Osteocyte (in vitro differentiated cells): ENCODE results near the gene SKAP1. TPM values are rescaled to one million over a fixed set of nuclear protein-coding genes. Genes with fewer than 3 reads are reported as not detected.

Source experiments
- DNase-seq: peaks from one replicate; pipeline ENCODE4 v3.0.0; 2021; ENCODE audit warnings: mixed read lengths; ENCODE audit not compliant: unreplicated experiment; ENCODE audit errors: extremely low spot score
- H3K27ac Mint-ChIP-seq: one replicate; pipeline ENCODE4 v1.8.0; 2021; ENCODE audit warnings: mild to moderate bottlenecking, mixed read lengths; ENCODE audit not compliant: unreplicated experiment
- H3K27me3 Mint-ChIP-seq: one replicate; pipeline ENCODE4 v1.8.0; 2021; ENCODE audit warnings: mixed read lengths; ENCODE audit not compliant: unreplicated experiment
- H3K36me3 Mint-ChIP-seq: one replicate; pipeline ENCODE4 v1.8.0; 2021; ENCODE audit warnings: mixed read lengths; ENCODE audit not compliant: unreplicated experiment
- H3K4me1 Mint-ChIP-seq: one replicate; pipeline ENCODE4 v1.8.0; 2021; ENCODE audit warnings: mixed read lengths; ENCODE audit not compliant: unreplicated experiment
- H3K4me3 Mint-ChIP-seq: one replicate; pipeline ENCODE4 v1.8.0; 2021; ENCODE audit warnings: mild to moderate bottlenecking, moderate library complexity, mixed read lengths; ENCODE audit not compliant: unreplicated experiment
- H3K9me3 Mint-ChIP-seq: one replicate; pipeline ENCODE4 v1.8.0; 2021; ENCODE audit warnings: mixed read lengths; ENCODE audit not compliant: unreplicated experiment
- total RNA-seq: library from RNA; stranded (reverse); gene quantifications from 2 replicates; pipeline ENCODE4 v1.2.1, GENCODE V29; 2021
- TF ChIP-seq, protein P1 (sequence below): fragments of 200-600 bp; sonication (generic); IDR thresholded peaks from 2 replicates; pipeline ENCODE4 v1.5.0; 2021; ENCODE audit warnings: antibody characterized with exemption, mild to moderate bottlenecking, moderate library complexity

SKAP1 gene
- total RNA-seq, 1 donor from 2014 or later = not detected

GRCh38 chr17:48128400-48128799 lies 301.6 kb downstream of the SKAP1 start:
- H3K36me3 Mint-ChIP-seq = peaks cover 16% of the 10 kb centered on the region
- H3K4me3 Mint-ChIP-seq = no peak overlapping the region
- no peak overlapping the region for H3K27ac Mint-ChIP-seq
- no peak for DNase-seq
- H3K4me1 Mint-ChIP-seq = peaks cover 3% of the 10 kb centered on the region
- H3K9me3 Mint-ChIP-seq = no peaks in the 10 kb centered on the region
- peaks cover 7% of the 10 kb centered on the region for H3K27me3 Mint-ChIP-seq
- TF ChIP-seq, protein P1, sequence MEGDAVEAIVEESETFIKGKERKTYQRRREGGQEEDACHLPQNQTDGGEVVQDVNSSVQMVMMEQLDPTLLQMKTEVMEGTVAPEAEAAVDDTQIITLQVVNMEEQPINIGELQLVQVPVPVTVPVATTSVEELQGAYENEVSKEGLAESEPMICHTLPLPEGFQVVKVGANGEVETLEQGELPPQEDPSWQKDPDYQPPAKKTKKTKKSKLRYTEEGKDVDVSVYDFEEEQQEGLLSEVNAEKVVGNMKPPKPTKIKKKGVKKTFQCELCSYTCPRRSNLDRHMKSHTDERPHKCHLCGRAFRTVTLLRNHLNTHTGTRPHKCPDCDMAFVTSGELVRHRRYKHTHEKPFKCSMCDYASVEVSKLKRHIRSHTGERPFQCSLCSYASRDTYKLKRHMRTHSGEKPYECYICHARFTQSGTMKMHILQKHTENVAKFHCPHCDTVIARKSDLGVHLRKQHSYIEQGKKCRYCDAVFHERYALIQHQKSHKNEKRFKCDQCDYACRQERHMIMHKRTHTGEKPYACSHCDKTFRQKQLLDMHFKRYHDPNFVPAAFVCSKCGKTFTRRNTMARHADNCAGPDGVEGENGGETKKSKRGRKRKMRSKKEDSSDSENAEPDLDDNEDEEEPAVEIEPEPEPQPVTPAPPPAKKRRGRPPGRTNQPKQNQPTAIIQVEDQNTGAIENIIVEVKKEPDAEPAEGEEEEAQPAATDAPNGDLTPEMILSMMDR = no peak

DNA sequence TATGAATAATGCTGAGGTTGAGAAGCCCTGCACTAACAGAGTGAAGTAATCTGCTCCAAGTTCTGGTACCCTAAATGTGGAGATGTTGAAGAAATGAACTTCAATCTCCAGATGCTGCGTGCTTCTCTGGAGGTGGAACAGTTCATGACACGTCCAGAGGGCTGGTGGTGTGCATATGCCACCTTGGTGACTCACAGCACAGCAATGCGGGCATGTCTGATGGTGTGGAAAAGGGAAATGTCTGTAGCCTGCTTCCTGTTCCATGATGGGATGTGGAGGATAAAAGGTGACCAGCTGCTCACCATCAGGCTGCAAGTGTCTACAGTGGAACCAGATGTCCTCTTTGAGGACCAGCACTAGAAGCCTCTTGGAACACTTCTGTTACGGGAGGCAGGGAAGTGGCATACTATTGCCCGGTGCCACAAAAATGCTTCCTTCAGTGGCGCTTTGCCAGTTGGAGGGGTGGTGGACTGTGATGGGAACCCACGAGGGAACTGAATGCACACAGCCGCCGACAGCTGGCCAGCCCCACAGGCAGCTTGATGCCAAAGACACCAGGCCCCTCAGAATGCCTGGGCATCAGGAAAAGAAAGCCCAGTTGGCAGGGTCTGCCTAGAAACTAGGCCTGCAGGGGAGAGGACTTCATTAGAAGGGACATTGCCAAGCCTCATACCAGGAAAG lies 302.5 kb downstream of the SKAP1 start:
- Mint-ChIP-seq H3K36me3 (peaks cover 22% of the 10 kb centered on the region), H3K27me3 (peaks cover 5% of the 10 kb centered on the region), H3K4me1 (peaks cover 3% of the 10 kb centered on the region), H3K4me3 (no peak overlapping the region), H3K9me3 (no peaks in the 10 kb centered on the region), H3K27ac (no peak overlapping the region)
- no peak for DNase-seq
- TF ChIP-seq, protein P1 = no peak

DNA sequence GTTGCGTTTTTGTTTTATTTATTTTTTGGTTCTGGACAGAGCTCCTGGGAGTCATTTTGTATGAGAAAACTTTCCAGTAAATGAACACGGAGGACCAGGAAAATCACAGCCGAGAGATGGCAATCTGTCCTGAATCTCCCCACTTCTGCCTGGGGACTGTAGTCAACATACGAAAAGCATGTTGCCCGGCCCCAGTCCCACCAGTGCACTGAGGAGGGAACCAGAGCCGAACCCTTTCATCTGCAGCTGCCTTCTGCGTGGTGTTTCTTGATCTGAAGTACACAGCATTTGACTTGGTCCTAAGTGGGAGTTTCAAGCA lies 303.5 kb downstream of the SKAP1 start:
- peaks cover 3% of the 10 kb centered on the region for H3K4me1 Mint-ChIP-seq
- H3K4me3 Mint-ChIP-seq = no peak overlapping the region
- peaks cover 25% of the 10 kb centered on the region for H3K36me3 Mint-ChIP-seq
- no peak overlapping the region for H3K27ac Mint-ChIP-seq
- DNase-seq = no peak
- no peaks in the 10 kb centered on the region for H3K9me3 Mint-ChIP-seq
- TF ChIP-seq, protein P1 = no peak
- H3K27me3 Mint-ChIP-seq = peaks cover 5% of the 10 kb centered on the region

- TF ChIP-seq, protein P1 = no peak
- peaks cover 30% of the 10 kb centered on the region for H3K36me3 Mint-ChIP-seq
- peaks cover under 1% of the 10 kb centered on the region for H3K27me3 Mint-ChIP-seq
- DNase-seq = no peak
- no peak overlapping the region for H3K4me3 Mint-ChIP-seq
- H3K27ac Mint-ChIP-seq = no peak overlapping the region
- H3K9me3 Mint-ChIP-seq = no peaks in the 10 kb centered on the region
- H3K4me1 Mint-ChIP-seq = peaks cover 1% of the 10 kb centered on the region
Observed at GRCh38 chr17:48125829-48126531, 304.0 kb downstream of the SKAP1 start.

GRCh38 chr17:48123776-48124388 lies 306.1 kb downstream of the SKAP1 start:
- peaks cover 36% of the 10 kb centered on the region for H3K36me3 Mint-ChIP-seq
- no peak overlapping the region for H3K27ac Mint-ChIP-seq
- no peak for DNase-seq
- no peaks in the 10 kb centered on the region for H3K9me3 Mint-ChIP-seq
- peaks cover 1% of the 10 kb centered on the region for H3K4me1 Mint-ChIP-seq
- H3K27me3 Mint-ChIP-seq = no peaks in the 10 kb centered on the region
- H3K4me3 Mint-ChIP-seq = no peak overlapping the region
- TF ChIP-seq, protein P1 = no peak
